HCT116 (cell line): ENCODE data around the gene C1orf53.

Experiments
- POLR2A ChIP-seq: IDR thresholded peaks from 2 replicates; pipeline ENCODE4 v1.7.0; 2011; ENCODE audit warnings: borderline replicate concordance; ENCODE audit not compliant: insufficient read depth, insufficient read length; ENCODE audit errors: extremely low read depth
- SIN3A ChIP-seq: IDR thresholded peaks from 2 replicates; pipeline ENCODE4 v1.6.1; 2012; ENCODE audit warnings: low read depth

GRCh38 chr1:197937381-197937780 lies 35.0 kb downstream of the C1orf53 start:
- TF ChIP-seq SIN3A (no peak), POLR2A (no peak)
